SK-N-SH (cell line): Measurements from ENCODE around the gene SDK1. TPM values are rescaled to one million over a fixed set of nuclear protein-coding genes. Genes with fewer than 3 reads are reported as not detected.

Experiments
- CTCF ChIA-PET: fragments of 300-600, 350-600 bp; formaldehyde crosslinking; extraction: SDS; loops from one replicate; lab custom pipeline; 2021; lab: Yijun Ruan, JAX
- POLR2A ChIA-PET: fragments of 350-600 bp; sonication (Branson Sonifier 250); formaldehyde crosslinking; extraction: SDS; loops from one replicate; lab custom pipeline; 2020; ENCODE audit warnings: antibody characterized with exemption, inconsistent platforms; lab: Yijun Ruan, JAX
- DNase-seq: peaks from one replicate; pipeline ENCODE4 v3.0.0; 2012
- H2AFZ ChIP-seq: fragments of 200-600 bp; sonication (generic); 2 replicates; pipeline ENCODE4 v1.8.1; 2016; ENCODE audit warnings: antibody characterized with exemption, mild to moderate bottlenecking, low read depth
- H3F3A ChIP-seq: fragments of 200-600 bp; sonication (generic); replicated peaks from 2 replicates; pipeline ENCODE3; 2016; ENCODE audit warnings: antibody characterized with exemption, mild to moderate bottlenecking; ENCODE audit not compliant: insufficient read depth
- H3K27ac ChIP-seq, 2 experiments: fragments of 200-500 bp in 1 of 2; fragments of 200-600 bp in 1 of 2; sonication (Bioruptor generic) in 1 of 2; sonication (generic), shearing (Covaris generic) in 1 of 2; 2 replicates each; pipeline versions ENCODE4 v1.5.1 to v1.6.1; 2014 to 2016; ENCODE audit warnings: low read depth in 2 of 2, inconsistent platforms in 1 of 2, low read length in 1 of 2, mild to moderate bottlenecking in 1 of 2, mixed read lengths in 1 of 2
- H3K27me3 ChIP-seq: fragments of 200-600 bp; sonication (generic), shearing (Covaris generic); 2 replicates; pipeline ENCODE4 v1.6.1; 2016; ENCODE audit warnings: mixed run types; ENCODE audit not compliant: insufficient read depth
- H3K36me3 ChIP-seq, 2 experiments: fragments of 200-500 bp in 1 of 2; fragments of 200-600 bp in 1 of 2; sonication (Bioruptor generic) in 1 of 2; sonication (generic) in 1 of 2; replicated peaks in 1 of 2; 2 replicates each; pipeline versions ENCODE3 to v1.5.1; 2014 to 2016; ENCODE audit warnings: low read length in 1 of 2, mild to moderate bottlenecking in 1 of 2; ENCODE audit not compliant: insufficient read depth in 2 of 2, control insufficient read depth in 1 of 2
- H3K4me1 ChIP-seq, 2 experiments: fragments of 200-500 bp in 1 of 2; fragments of 200-600 bp in 1 of 2; sonication (Bioruptor generic) in 1 of 2; sonication (generic), shearing (Covaris generic) in 1 of 2; 2 replicates each; pipeline versions ENCODE4 v1.5.1 to v1.6.1; 2014 to 2016; ENCODE audit warnings: low read depth in 1 of 2, low read length in 1 of 2, mixed run types in 1 of 2; ENCODE audit not compliant: insufficient read depth in 2 of 2, control insufficient read depth in 1 of 2
- H3K4me2 ChIP-seq: fragments of 200-600 bp; sonication (generic), shearing (Covaris generic); 2 replicates; pipeline ENCODE4 v1.6.1; 2017; ENCODE audit warnings: mixed run types
- H3K4me3 ChIP-seq, 2 experiments: fragments of 200-500 bp in 1 of 2; fragments of 200-600 bp in 1 of 2; sonication (Bioruptor generic) in 1 of 2; sonication (generic), shearing (Covaris generic) in 1 of 2; 2 replicates each; pipeline versions ENCODE4 v1.5.1 to v1.8.1; 2014 to 2016; ENCODE audit warnings: low read depth in 2 of 2, inconsistent platforms in 1 of 2, low read length in 1 of 2, mild to moderate bottlenecking in 1 of 2, mixed read lengths in 1 of 2, moderate library complexity in 1 of 2
- H3K79me2 ChIP-seq: fragments of 200-600 bp; sonication (generic); 2 replicates; pipeline ENCODE4 v1.8.1; 2017; ENCODE audit warnings: mild to moderate bottlenecking; ENCODE audit not compliant: insufficient read depth
- H3K9ac ChIP-seq: fragments of 200-600 bp; sonication (generic); 2 replicates; pipeline ENCODE4 v1.6.1; 2017; ENCODE audit warnings: mixed run types
- H3K9me2 ChIP-seq: fragments of 200-600 bp; sonication (generic); 2 replicates; pipeline ENCODE4 v1.6.1; 2017; ENCODE audit warnings: mixed run types
- H3K9me3 ChIP-seq: fragments of 200-600 bp; sonication (generic); 2 replicates; pipeline ENCODE4 v1.6.1; 2017; ENCODE audit warnings: mixed run types, mild to moderate bottlenecking, moderate library complexity
- H4K20me1 ChIP-seq: fragments of 200-600 bp; sonication (generic); 2 replicates; pipeline ENCODE4 v1.6.1; 2017; ENCODE audit warnings: mild to moderate bottlenecking, mixed run types; ENCODE audit not compliant: insufficient read depth
- EP300 ChIP-seq, 2 experiments: IDR thresholded peaks; 2 replicates each; pipeline versions ENCODE4 v1.4.0 to v1.6.1; 2012; ENCODE audit warnings: borderline replicate concordance in 1 of 2, low read depth in 1 of 2, low read length in 1 of 2
- GATA2 ChIP-seq: sonication (generic); formaldehyde crosslinking; IDR thresholded peaks from 2 replicates; pipeline ENCODE4 v1.5.0; 2020; ENCODE audit warnings: mild to moderate bottlenecking, missing genetic modification reagents
- JUND ChIP-seq: IDR thresholded peaks from 2 replicates; pipeline ENCODE4 v1.4.0; 2012
- MEF2A ChIP-seq: IDR thresholded peaks from 2 replicates; pipeline ENCODE4 v1.4.0; 2012; ENCODE audit warnings: low read depth, borderline replicate concordance
- NRF1 ChIP-seq: IDR thresholded peaks from 2 replicates; pipeline ENCODE4 v1.6.1; 2012; ENCODE audit warnings: low read depth, mild to moderate bottlenecking, low read length
- POLR2AphosphoS5 ChIP-seq: IDR thresholded peaks from 2 replicates; pipeline ENCODE4 v1.6.1; 2012; ENCODE audit warnings: low read depth, low read length
- RAD21 ChIP-seq: IDR thresholded peaks from 2 replicates; pipeline ENCODE4 v1.6.1; 2012; ENCODE audit warnings: mild to moderate bottlenecking, low read length
- RFX5 ChIP-seq: IDR thresholded peaks from 2 replicates; pipeline ENCODE4 v1.6.1; 2012; ENCODE audit warnings: mild to moderate bottlenecking, improper control_type of control experiment, low read length
- SMC3 ChIP-seq: IDR thresholded peaks from 2 replicates; pipeline ENCODE4 v1.6.1; 2012; ENCODE audit warnings: low read depth, low read length, improper control_type of control experiment
- TAF1 ChIP-seq: IDR thresholded peaks from 2 replicates; pipeline ENCODE4 v1.6.1; 2012; ENCODE audit warnings: low read depth, mild to moderate bottlenecking, low read length, moderate library complexity, borderline replicate concordance
- YY1 ChIP-seq: IDR thresholded peaks from 2 replicates; pipeline ENCODE4 v1.4.0; 2012; ENCODE audit warnings: low read depth, mild to moderate bottlenecking
- WGBS: methylation state at CpG from one replicate; pipeline ENCODE4 v1.1.6; 2017; ENCODE audit warnings: low lambda C conversion rate; 5-methylcytosine and 5-hydroxymethylcytosine counted together
- polyA plus RNA-seq, 3 experiments: library from polyadenylated mRNA; depleted of rRNA; stranded (reverse); fragments of >200 nt; gene quantifications; 2 replicates each; pipeline ENCODE4 v1.2.3, GENCODE V29; 2012
- TF ChIP-seq, protein P1 (sequence below): IDR thresholded peaks from 2 replicates; pipeline ENCODE4 v1.4.0; 2012; ENCODE audit warnings: low read depth, borderline replicate concordance
- TF ChIP-seq, protein P2 (sequence below): fragments of 200-600 bp; sonication (generic); IDR thresholded peaks from 2 replicates; pipeline ENCODE4 v1.6.1; 2017; ENCODE audit warnings: antibody characterized with exemption, mild to moderate bottlenecking, moderate library complexity
- TF ChIP-seq, protein P3 (sequence below): fragments of 150-350 bp; IDR thresholded peaks from 2 replicates; pipeline ENCODE4 v1.6.1; 2016; ENCODE audit warnings: mild to moderate bottlenecking, low read depth, low read length

The SDK1 gene
- polyA plus RNA-seq, 1 of the 3 experiments (the other 2 are of a cell fraction) = 1.2 TPM

DNA sequence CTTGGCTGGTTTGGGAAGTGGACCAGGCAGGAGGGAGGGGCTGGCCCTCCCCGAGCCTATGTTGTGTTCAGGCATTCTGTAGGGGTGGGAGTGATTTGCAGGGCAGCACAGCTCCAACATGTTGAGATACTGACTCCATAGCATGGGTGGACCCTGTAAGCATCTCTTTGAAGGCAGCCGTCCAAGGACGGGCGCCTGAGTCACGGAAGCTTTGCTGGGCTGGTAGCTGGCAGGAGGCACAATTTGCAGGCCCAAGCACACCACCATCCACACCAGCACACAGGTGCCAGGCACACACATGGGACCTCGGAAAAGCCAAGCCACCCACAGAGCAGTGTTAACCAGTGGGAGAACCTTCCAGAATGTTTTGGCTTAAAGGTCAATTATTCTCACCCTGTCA is 875.9 kb downstream of the SDK1 start (continued):
- TF ChIP-seq, protein P1, sequence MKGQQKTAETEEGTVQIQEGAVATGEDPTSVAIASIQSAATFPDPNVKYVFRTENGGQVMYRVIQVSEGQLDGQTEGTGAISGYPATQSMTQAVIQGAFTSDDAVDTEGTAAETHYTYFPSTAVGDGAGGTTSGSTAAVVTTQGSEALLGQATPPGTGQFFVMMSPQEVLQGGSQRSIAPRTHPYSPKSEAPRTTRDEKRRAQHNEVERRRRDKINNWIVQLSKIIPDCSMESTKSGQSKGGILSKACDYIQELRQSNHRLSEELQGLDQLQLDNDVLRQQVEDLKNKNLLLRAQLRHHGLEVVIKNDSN = no peak
- TF ChIP-seq EP300 (IDR thresholded peaks at IDR 0.05; ENCODE audit: borderline replicate concordance in 1 of 2, low read depth in 1 of 2, low read length in 1 of 2) (no peak), MEF2A (no peak)

DNA sequence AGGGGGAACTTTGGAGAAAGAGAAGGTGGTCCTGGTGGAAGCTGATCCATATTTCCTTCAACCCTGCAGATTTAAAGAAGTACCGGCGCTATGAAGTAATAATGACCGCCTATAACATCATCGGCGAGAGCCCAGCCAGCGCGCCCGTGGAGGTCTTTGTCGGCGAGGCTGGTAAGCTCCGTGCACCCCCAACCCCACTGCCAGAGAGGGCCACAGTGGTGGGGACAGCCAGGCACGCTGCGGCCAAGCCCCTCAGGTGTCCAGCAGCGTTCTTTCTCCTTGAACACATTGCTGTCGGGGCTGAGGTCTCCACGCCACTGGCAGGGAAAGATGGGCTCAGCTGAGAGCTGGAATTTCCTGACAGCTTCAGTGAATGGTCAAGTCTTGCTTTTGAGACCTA is 877.4 kb downstream of the SDK1 start:
- Histone ChIP-seq H3K9ac (no peak overlapping the region), H3K27me3 (no peaks in the 10 kb centered on the region), H4K20me1 (no peaks in the 10 kb centered on the region), H3K36me3 (no peaks in the 10 kb centered on the region), H3K9me3 (no peaks in the 10 kb centered on the region), H3K79me2 (no peaks in the 10 kb centered on the region), H2AFZ (no peak overlapping the region), H3K27ac (no peak overlapping the region), H3F3A (no peaks in the 10 kb centered on the region), H3K4me1 (peaks cover 0 to 4% of the 10 kb centered on the region in 2 experiments; a peak in 1 of 4 replicates), H3K9me2 (no peaks in the 10 kb centered on the region), H3K4me2 (no peak overlapping the region), H3K4me3 (no peak overlapping the region)
- CTCF ChIA-PET = no interaction called here
- TF ChIP-seq RFX5 (no peak), GATA2 (CRISPR knock-in tag) (no peak), NRF1 (no peak), YY1 (no peak), RAD21 (no peak), TAF1 (no peak), JUND (no peak)
- TF ChIP-seq, protein P2, sequence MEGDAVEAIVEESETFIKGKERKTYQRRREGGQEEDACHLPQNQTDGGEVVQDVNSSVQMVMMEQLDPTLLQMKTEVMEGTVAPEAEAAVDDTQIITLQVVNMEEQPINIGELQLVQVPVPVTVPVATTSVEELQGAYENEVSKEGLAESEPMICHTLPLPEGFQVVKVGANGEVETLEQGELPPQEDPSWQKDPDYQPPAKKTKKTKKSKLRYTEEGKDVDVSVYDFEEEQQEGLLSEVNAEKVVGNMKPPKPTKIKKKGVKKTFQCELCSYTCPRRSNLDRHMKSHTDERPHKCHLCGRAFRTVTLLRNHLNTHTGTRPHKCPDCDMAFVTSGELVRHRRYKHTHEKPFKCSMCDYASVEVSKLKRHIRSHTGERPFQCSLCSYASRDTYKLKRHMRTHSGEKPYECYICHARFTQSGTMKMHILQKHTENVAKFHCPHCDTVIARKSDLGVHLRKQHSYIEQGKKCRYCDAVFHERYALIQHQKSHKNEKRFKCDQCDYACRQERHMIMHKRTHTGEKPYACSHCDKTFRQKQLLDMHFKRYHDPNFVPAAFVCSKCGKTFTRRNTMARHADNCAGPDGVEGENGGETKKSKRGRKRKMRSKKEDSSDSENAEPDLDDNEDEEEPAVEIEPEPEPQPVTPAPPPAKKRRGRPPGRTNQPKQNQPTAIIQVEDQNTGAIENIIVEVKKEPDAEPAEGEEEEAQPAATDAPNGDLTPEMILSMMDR = no peak
- no peak for DNase-seq
- POLR2A ChIA-PET = no interaction called here
- WGBS = 77% methylated on average over 16 of the region's 16 CpGs

DNA sequence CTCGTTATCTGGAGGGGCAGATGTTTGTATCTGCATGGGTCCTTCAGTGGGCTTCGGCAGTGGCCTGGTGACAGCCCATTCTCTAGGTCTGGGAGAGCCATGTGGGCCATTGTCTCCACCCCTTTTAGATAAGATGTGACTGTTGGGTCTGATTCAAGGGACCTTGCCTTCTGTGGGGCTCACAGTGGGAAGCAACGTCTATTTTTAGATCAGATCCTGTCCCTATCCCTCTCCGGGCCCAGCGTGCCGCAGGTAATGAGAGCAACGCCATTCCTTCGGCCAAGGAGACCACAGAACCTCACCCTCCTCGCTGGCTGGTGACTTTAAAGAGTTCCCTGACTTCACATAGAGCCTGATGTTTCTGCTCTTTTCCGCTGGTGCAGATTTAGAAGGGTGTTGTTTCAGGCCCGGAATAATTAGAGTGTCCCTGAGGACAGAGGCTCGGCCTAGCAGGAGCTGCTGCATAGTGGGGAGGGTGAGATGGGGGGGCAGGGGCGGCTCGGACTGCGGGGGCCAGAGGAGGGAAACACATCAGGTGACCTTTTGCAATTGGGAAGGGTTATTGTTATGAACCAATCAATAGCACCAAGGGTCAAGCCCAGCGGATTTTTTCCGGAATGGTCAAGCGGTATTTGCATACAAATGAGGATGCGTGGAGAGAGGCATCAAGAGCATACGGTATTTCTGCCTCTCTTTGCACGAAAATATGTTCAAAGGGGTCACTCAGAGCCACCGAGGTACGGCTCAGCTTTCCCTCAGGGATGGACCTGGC is 878.0 kb downstream of the SDK1 start:
- CTCF ChIA-PET = no interaction called here
- no peaks in the 10 kb centered on the region for H3K27me3 ChIP-seq

More for the DNA sequence above, 878.0 kb downstream of the SDK1 start:
- Histone ChIP-seq H4K20me1 (no peaks in the 10 kb centered on the region), H3K4me3 (no peak overlapping the region), H2AFZ (no peak overlapping the region), H3K36me3 (no peaks in the 10 kb centered on the region), H3K9ac (no peak overlapping the region), H3K4me1 (peaks cover 0 to 4% of the 10 kb centered on the region in 2 experiments; a peak in 1 of 4 replicates), H3F3A (no peaks in the 10 kb centered on the region), H3K4me2 (no peak overlapping the region), H3K9me3 (no peaks in the 10 kb centered on the region), H3K79me2 (no peaks in the 10 kb centered on the region), H3K9me2 (no peaks in the 10 kb centered on the region), H3K27ac (no peak overlapping the region)
- DNase-seq = no peak
- WGBS = 60% methylated on average over 23 of the region's 23 CpGs
- POLR2A ChIA-PET = no interaction called here
- TF ChIP-seq, protein P2 = no peak
- no peak for TF ChIP-seq POLR2AphosphoS5
- TF ChIP-seq, protein P3, sequence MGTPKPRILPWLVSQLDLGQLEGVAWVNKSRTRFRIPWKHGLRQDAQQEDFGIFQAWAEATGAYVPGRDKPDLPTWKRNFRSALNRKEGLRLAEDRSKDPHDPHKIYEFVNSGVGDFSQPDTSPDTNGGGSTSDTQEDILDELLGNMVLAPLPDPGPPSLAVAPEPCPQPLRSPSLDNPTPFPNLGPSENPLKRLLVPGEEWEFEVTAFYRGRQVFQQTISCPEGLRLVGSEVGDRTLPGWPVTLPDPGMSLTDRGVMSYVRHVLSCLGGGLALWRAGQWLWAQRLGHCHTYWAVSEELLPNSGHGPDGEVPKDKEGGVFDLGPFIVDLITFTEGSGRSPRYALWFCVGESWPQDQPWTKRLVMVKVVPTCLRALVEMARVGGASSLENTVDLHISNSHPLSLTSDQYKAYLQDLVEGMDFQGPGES = no peak
- no peak for TF ChIP-seq SMC3
